Choroid plexus epithelial cell (primary cell): ENCODE data around the gene SHPK.

ENCODE experiments used
- DNase-seq: peaks from one replicate; pipeline ENCODE4 v3.0.0-alpha.2; 2010; ENCODE audit warnings: low read depth
- H3K4me3 ChIP-seq: 2 replicates; pipeline ENCODE4 v1.5.1; 2011; ENCODE audit warnings: low read depth, mild to moderate bottlenecking, control low read depth, low read length, moderate library complexity
- CTCF ChIP-seq: conservative IDR thresholded peaks from 2 replicates; pipeline ENCODE4 v1.5.1; 2011; ENCODE audit warnings: low read depth, mild to moderate bottlenecking, control low read depth, inconsistent platforms, low read length, moderate library complexity

Gene SHPK

GRCh38 chr17:3668279-3669084 is 32.4 kb upstream of the SHPK start, which contains the start of the genes EMC6 and TAX1BP3:
TSS of gene EMC6 (plus strand) at chr17:3668812. CDS start at chr17:3669147, 335 bp downstream.
TSS of gene TAX1BP3 (minus strand) at chr17:3668578. CDS start at chr17:3668526, 52 bp downstream.
- H3K4me3 ChIP-seq = peak within 1 kb of the TSS; percentile 99
- no peak for TF ChIP-seq CTCF
- DNase-seq = peak; percentile 98

GRCh38 chr17:3667366-3668278 is 31.6 kb upstream of the SHPK start:
- TF ChIP-seq CTCF = no peak
- DNase-seq = peak; percentile 94
- H3K4me3 ChIP-seq = peak overlapping the region; percentile 99

- H3K4me3 ChIP-seq = peak overlapping the region; percentile 28
- no peak for TF ChIP-seq CTCF
- DNase-seq = no peak
These were observed 30.5 kb upstream of the SHPK start for GRCh38 chr17:3666516-3666915.

GRCh38 chr17:3665834-3666233 is 29.8 kb upstream of the SHPK start:
- no peak overlapping the region for H3K4me3 ChIP-seq
- DNase-seq = no peak

GRCh38 chr17:3663102-3664011 is 27.3 kb upstream of the SHPK start:
- TF ChIP-seq CTCF = no peak
- no peak overlapping the region for H3K4me3 ChIP-seq
- DNase-seq = no peak

More at GRCh38 chr17:3665834-3666233, 29.8 kb upstream of the SHPK start:
- TF ChIP-seq CTCF = no peak

GRCh38 chr17:3660311-3660891 is 24.4 kb upstream of the SHPK start:
- H3K4me3 ChIP-seq = no peak overlapping the region
- no peak for DNase-seq
- no peak for TF ChIP-seq CTCF
